ENCODE results near the gene ZNF440. TPM values are rescaled to one million over a fixed set of nuclear protein-coding genes. Genes with fewer than 3 reads are reported as not detected.
A peak's percentile ranks its signal among the peaks of the same experiment; 100 is the strongest.
"Not testable (repeated sequence)": the region's sequence is repeated elsewhere in the genome, so short reads cannot be mapped to it uniquely, and the experiment has no call there.

ZNF440 gene
- total RNA-seq, 2 experiments from 2014 or later, result 11.2 to 14.9 TPM

DNA sequence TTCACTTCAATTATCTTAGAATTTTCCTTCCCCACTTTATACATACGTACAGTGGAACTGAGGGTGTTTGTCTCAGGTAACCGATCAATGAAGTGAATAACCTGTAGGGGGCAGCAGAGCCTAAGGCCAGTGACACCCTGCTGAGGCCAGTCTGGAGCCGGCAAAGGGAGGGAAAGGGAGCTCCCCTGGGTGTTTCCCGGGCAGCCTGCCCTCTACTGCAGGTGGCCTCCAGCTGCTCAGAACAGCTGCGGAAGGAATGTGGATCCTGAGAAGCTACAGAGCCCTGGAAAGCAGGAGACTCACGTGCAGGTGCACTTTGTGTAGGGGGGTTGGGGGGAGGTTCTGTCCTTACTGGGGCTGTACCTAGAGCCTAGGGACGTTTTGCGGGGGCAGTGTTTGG, 16.6 kb upstream of the ZNF440 start:
- Mint-ChIP-seq H3K27ac (peak overlapping the region; percentile 78), H3K4me3 (peak overlapping the region; percentile 80), H3K36me3 (peaks cover 11% of the 10 kb centered on the region), H3K27me3 (no peaks in the 10 kb centered on the region), H3K4me1 (peaks cover 14% of the 10 kb centered on the region), H3K9me3 (ENCODE audit: low read depth) (peaks cover 5% of the 10 kb centered on the region)
- DNase-seq (peak; percentile 85), ATAC-seq (peak; percentile 67)
- CTCF ChIA-PET, result interaction anchor here (0.6 to 3.6 kb wide), 32 partner anchors 9 to 535 kb away, joined by 3 to 40 read pairs (median 4); partner anchors contain the start of genes ZNF20, ZNF439, ZNF440 and ZNF700

- Mint-ChIP-seq H3K36me3 (peaks cover 17% of the 10 kb centered on the region), H3K4me1 (peaks cover 14% of the 10 kb centered on the region), H3K4me3 (peak within 1 kb of the TSS; percentile 80), H3K27ac (peak within 1 kb of the TSS; percentile 78), H3K9me3 (ENCODE audit: low read depth) (peaks cover 9% of the 10 kb centered on the region), H3K27me3 (no peaks in the 10 kb centered on the region)
- DNase-seq (peak; percentile 92), ATAC-seq (peak; percentile 99)
- CTCF ChIA-PET, result interaction anchor here (0.7 to 3.6 kb wide), 20 partner anchors 14 to 534 kb away, joined by 3 to 40 read pairs (median 6); partner anchors contain the start of genes ZNF20, ZNF439, ZNF440 and ZNF700
Measured at GRCh38 chr19:11798391-11799330, 15.4 kb upstream of the ZNF440 start, which contains the start of gene ZNF491. Gene ZNF491 (plus strand): TSS chr19:11798523. CDS start chr19:11805954, 7,431 bp downstream.

DNA sequence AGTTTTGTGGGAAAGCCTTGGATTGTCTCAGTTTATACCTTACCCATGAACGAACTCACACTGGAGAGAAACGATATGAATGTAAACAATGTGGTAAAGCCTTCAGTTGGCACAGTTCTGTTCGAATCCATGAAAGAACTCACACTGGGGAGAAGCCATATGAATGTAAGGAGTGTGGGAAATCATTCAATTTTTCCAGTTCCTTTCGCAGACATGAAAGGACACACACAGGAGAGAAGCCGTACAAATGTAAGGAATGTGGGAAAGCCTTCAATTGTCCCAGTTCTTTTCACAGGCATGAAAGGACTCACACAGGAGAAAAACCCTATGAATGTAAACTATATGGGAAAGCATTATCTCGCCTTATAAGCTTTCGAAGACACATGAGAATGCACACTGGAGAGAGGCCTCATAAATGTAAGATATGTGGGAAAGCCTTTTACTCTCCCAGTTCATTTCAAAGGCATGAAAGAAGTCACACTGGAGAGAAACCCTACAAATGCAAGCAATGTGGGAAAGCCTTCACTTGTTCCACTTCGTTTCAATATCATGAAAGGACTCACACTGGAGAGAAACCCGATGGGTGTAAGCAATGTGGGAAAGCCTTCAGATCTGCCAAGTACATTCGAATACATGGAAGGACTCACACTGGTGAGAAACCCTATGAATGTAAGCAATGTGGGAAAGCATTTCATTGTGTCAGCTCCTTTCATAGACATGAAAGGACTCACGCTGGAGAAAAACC, 7.5 kb upstream of the ZNF440 start:
- H3K27ac Mint-ChIP-seq, result no peak overlapping the region
- DNase-seq (no peak), ATAC-seq (no peak)
- peaks cover 31% of the 10 kb centered on the region for H3K9me3 Mint-ChIP-seq (ENCODE audit: low read depth)
- no peaks in the 10 kb centered on the region for H3K27me3 Mint-ChIP-seq
- H3K4me1 Mint-ChIP-seq, result peaks cover 1% of the 10 kb centered on the region
- H3K36me3 Mint-ChIP-seq, result peaks cover 27% of the 10 kb centered on the region
- CTCF ChIA-PET, result interaction anchor here (1.0 kb wide), 1 partner anchor 9 kb away, joined by 6 read pairs; no protein-coding TSS in a partner anchor
- no peak overlapping the region for H3K4me3 Mint-ChIP-seq

DNA sequence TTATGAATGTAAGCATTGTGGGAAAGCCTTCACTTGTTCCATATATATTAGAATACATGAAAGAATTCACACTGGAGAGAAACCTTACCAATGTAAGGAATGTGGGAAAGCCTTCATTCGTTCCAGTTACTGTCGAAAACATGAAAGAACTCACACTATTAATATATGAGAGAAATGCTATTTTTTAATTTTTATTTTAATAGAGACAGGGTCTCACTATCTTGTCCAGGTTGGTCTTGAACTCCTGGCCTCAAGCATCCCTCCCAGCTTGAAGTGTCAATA, 7.0 kb upstream of the ZNF440 start:
- ATAC-seq, result no peak
- H3K9me3 Mint-ChIP-seq (ENCODE audit: low read depth), result peaks cover 31% of the 10 kb centered on the region
- H3K27me3 Mint-ChIP-seq, result no peaks in the 10 kb centered on the region
- H3K4me1 Mint-ChIP-seq, result peaks cover 1% of the 10 kb centered on the region
- no peak for DNase-seq
- CTCF ChIA-PET, result interaction anchor here (1.0 kb wide), 1 partner anchor 9 kb away, joined by 6 read pairs; no protein-coding TSS in a partner anchor
- H3K27ac Mint-ChIP-seq, result no peak overlapping the region
- H3K4me3 Mint-ChIP-seq, result no peak overlapping the region
- peaks cover 27% of the 10 kb centered on the region for H3K36me3 Mint-ChIP-seq

DNA sequence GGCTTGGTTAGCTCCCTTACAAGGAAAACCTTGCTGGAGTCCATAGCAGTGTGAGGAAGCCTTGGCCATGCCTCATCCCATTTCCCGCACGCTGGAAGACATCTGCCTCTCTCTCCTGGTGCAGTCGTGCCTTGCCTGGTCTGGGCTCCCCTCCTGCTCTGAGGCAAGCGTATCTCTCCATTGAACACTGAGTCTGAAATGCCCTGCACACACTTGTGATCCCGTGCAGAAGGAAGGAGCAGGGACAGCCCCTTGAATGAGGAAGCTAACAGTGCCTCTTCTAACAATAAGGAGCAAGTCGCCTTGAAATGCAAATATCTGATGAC, 407 bp upstream of the ZNF440 start:
- H3K4me3 Mint-ChIP-seq, result peak overlapping the region; percentile 91
- peak overlapping the region; percentile 88 for H3K27ac Mint-ChIP-seq
- DNase-seq (no peak), ATAC-seq (peak; percentile 31)
- H3K27me3 Mint-ChIP-seq, result no peaks in the 10 kb centered on the region
- H3K4me1 Mint-ChIP-seq, result peaks cover 20% of the 10 kb centered on the region
- CTCF ChIA-PET, result interaction anchor here (1.0 to 4.5 kb wide), 5 partner anchors 17 to 327 kb away, joined by 3 to 40 read pairs (median 4); partner anchors contain the start of genes ZNF20 and ZNF491
- H3K9me3 Mint-ChIP-seq (ENCODE audit: low read depth), result peaks cover 8% of the 10 kb centered on the region
- peaks cover 35% of the 10 kb centered on the region for H3K36me3 Mint-ChIP-seq

- Mint-ChIP-seq H3K27me3 (no peaks in the 10 kb centered on the region), H3K4me3 (peak overlapping the region; percentile 91), H3K27ac (peak overlapping the region; percentile 66), H3K36me3 (peaks cover 41% of the 10 kb centered on the region), H3K9me3 (ENCODE audit: low read depth) (peaks cover 5% of the 10 kb centered on the region), H3K4me1 (peaks cover 20% of the 10 kb centered on the region)
- ATAC-seq (no peak), DNase-seq (no peak)
- CTCF ChIA-PET, result interaction anchor here (0.9 to 4.5 kb wide), 5 partner anchors 18 to 276 kb away, joined by 3 to 40 read pairs (median 6); partner anchors contain the start of gene ZNF491
Measured at GRCh38 chr19:11814700-11815035, 595 bp downstream of the ZNF440 start.

DNA sequence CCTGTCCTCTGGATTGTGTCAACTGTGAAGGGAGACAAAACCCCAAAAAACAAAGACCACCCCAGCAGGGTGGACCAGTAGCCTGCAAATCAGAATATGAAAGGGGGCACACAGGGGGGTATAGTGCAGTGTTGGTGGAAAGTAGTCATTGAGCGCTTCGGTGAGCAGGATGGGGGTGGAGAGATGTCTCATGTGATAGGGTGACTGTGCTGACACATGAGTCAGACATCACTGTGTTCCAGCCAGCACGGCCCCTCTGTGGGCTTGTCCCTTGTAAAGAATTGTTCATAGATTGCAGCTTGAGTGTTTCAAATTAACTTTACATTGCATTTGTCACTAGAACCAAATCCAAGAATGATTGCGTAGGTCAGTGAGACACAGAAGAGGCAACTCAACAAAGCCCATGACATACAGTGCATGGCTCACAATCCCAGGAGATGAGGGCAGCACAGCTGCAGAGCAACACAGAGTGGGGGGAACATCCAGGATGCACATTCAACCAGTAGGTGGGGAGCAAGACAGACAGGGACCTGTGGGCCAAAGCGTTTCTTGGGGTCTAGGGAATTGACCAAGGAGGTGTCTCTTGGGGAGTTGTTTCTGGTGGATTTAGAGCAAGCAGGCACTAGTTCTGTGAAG, 7.5 kb downstream of the ZNF440 start:
- no peaks in the 10 kb centered on the region for H3K27me3 Mint-ChIP-seq
- H3K27ac Mint-ChIP-seq, result no peak overlapping the region
- DNase-seq, result no peak
- H3K4me1 Mint-ChIP-seq, result peaks cover 2% of the 10 kb centered on the region
- peaks cover 65% of the 10 kb centered on the region for H3K36me3 Mint-ChIP-seq
- peaks cover 14% of the 10 kb centered on the region for H3K9me3 Mint-ChIP-seq (ENCODE audit: low read depth)
- H3K4me3 Mint-ChIP-seq, result no peak overlapping the region
- ATAC-seq, result no peak
- CTCF ChIA-PET, result no interaction called here

- H3K4me1 Mint-ChIP-seq, H3K4me3 Mint-ChIP-seq, CTCF ChIA-PET, H3K27ac Mint-ChIP-seq, H3K27me3 Mint-ChIP-seq, ATAC-seq, DNase-seq: not testable (repeated sequence)
- H3K9me3 Mint-ChIP-seq (ENCODE audit: low read depth), result peaks cover 43% of the 10 kb centered on the region
- peaks cover 78% of the 10 kb centered on the region for H3K36me3 Mint-ChIP-seq
Measured at GRCh38 chr19:11828957-11829876, 15.1 kb downstream of the ZNF440 start.

- no peak for DNase-seq
- CTCF ChIA-PET, result no interaction called here
- Mint-ChIP-seq H3K27me3 (no peaks in the 10 kb centered on the region), H3K4me1 (no peaks in the 10 kb centered on the region), H3K36me3 (peaks cover 68% of the 10 kb centered on the region), H3K4me3 (no peak overlapping the region), H3K27ac (no peak overlapping the region), H3K9me3 (ENCODE audit: low read depth) (peaks cover 52% of the 10 kb centered on the region)
- ATAC-seq, result no peak
Measured at GRCh38 chr19:11832253-11832912, 18.3 kb downstream of the ZNF440 start.

DNA sequence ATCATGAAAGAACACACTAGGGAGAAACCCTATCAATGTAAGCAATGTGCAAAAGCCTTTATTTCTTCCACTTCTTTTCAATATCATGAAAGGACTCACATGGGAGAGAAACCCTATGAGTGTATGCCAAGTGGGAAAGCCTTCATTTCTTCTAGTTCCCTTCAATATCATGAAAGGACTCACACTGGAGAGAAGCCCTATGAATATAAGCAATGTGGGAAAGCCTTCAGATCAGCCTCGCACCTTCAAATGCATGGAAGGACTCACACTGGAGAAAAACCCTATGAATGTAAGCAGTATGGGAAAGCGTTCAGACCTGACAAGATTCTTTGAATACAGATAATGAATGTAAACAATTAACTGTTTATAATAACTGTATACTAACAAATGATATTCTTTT, 19.5 kb downstream of the ZNF440 start:
- no peak overlapping the region for H3K27ac Mint-ChIP-seq
- ATAC-seq (no peak), DNase-seq (no peak)
- H3K4me3 Mint-ChIP-seq, result no peak overlapping the region
- CTCF ChIA-PET, result no interaction called here
- peaks cover 57% of the 10 kb centered on the region for H3K36me3 Mint-ChIP-seq
- H3K4me1 Mint-ChIP-seq, result no peaks in the 10 kb centered on the region
- peaks cover 49% of the 10 kb centered on the region for H3K9me3 Mint-ChIP-seq (ENCODE audit: low read depth)
- no peaks in the 10 kb centered on the region for H3K27me3 Mint-ChIP-seq

- Mint-ChIP-seq H3K36me3 (peaks cover 39% of the 10 kb centered on the region), H3K9me3 (ENCODE audit: low read depth) (peaks cover 41% of the 10 kb centered on the region)
- H3K4me3 Mint-ChIP-seq, H3K4me1 Mint-ChIP-seq, DNase-seq, CTCF ChIA-PET, H3K27me3 Mint-ChIP-seq, ATAC-seq, H3K27ac Mint-ChIP-seq: not testable (repeated sequence)
Measured at GRCh38 chr19:11835626-11836066, 21.6 kb downstream of the ZNF440 start.

GRCh38 chr19:11843722-11844121, 29.6 kb downstream of the ZNF440 start:
- DNase-seq (no peak), ATAC-seq (no peak)
- Mint-ChIP-seq H3K9me3 (ENCODE audit: low read depth) (peaks cover 11% of the 10 kb centered on the region), H3K4me3 (no peak overlapping the region), H3K27ac (no peak overlapping the region), H3K27me3 (no peaks in the 10 kb centered on the region), H3K4me1 (peaks cover 9% of the 10 kb centered on the region), H3K36me3 (peaks cover 7% of the 10 kb centered on the region)
- CTCF ChIA-PET, result interaction anchor here (1.5 kb wide), 1 partner anchor 46 kb away, joined by 3 read pairs; the partner anchor contains the start of gene ZNF491

Measured in activated CD8-positive, alpha-beta memory T cell treated with anti-CD3 and anti-CD28 coated beads, Interleukin-2, amount 10 ng/mL, durations not matched to agents 7 days and 5 days (primary cell).